Transverse colon (tissue), 3 donors: ENCODE data around the gene MYOM3.

Experiments used
- CTCF ChIP-seq, 5 experiments: fragments of 200-600 bp in 3 of 5; fragments of 450-650 bp in 2 of 5; sonication (generic) in 3 of 5; IDR thresholded peaks; 1 replicate in 2 of 5; 2 replicates in 3 of 5; pipeline ENCODE4 v1.5.1; 2016 to 2017; ENCODE audit warnings: antibody characterized with exemption in 5 of 5, inconsistent platforms in 3 of 5, mild to moderate bottlenecking in 2 of 5, moderate library complexity in 1 of 5
- POLR2A ChIP-seq: fragments of 450-650 bp; IDR thresholded peaks from one replicate; pipeline ENCODE4 v1.6.1; 2016; ENCODE audit warnings: antibody characterized with exemption, mild to moderate bottlenecking, moderate library complexity

GRCh38 chr1:24126672-24127023 is 14.7 kb upstream of the MYOM3 start:
- TF ChIP-seq CTCF (IDR thresholded peaks at IDR 0.05) (no peak), POLR2A (no peak)
